Vagina (tissue), 2 donors: Measurements from ENCODE around the gene HOXC5.

Experiments
- POLR2A ChIP-seq, 2 donors: fragments of 450-650 bp; IDR thresholded peaks; one replicate each; pipeline ENCODE4 v1.6.1; 2017; ENCODE audit warnings: antibody characterized with exemption in 2 of 2, mild to moderate bottlenecking in 2 of 2, moderate library complexity in 2 of 2
- POLR2AphosphoS5 ChIP-seq, 2 donors: sonication (generic); formaldehyde crosslinking; IDR thresholded peaks; one replicate each; pipeline ENCODE4 v1.9.0; 2017; ENCODE audit warnings: antibody characterized with exemption in 2 of 2, mild to moderate bottlenecking in 2 of 2, low read depth in 1 of 2; ENCODE audit not compliant: insufficient read depth in 1 of 2
- TF ChIP-seq, protein P1 (sequence below), 3 experiments: fragments of 450-650 bp in 2 of 3; fragments of 200-600 bp in 1 of 3; sonication (generic) in 1 of 3; IDR thresholded peaks; one replicate each; pipeline ENCODE4 v1.5.1; 2017 to 2019; ENCODE audit warnings: antibody characterized with exemption in 3 of 3, mild to moderate bottlenecking in 2 of 3, moderate library complexity in 2 of 3

GRCh38 chr12:54056110-54056509 is 23.3 kb downstream of the HOXC5 start:
- TF ChIP-seq, protein P1, sequence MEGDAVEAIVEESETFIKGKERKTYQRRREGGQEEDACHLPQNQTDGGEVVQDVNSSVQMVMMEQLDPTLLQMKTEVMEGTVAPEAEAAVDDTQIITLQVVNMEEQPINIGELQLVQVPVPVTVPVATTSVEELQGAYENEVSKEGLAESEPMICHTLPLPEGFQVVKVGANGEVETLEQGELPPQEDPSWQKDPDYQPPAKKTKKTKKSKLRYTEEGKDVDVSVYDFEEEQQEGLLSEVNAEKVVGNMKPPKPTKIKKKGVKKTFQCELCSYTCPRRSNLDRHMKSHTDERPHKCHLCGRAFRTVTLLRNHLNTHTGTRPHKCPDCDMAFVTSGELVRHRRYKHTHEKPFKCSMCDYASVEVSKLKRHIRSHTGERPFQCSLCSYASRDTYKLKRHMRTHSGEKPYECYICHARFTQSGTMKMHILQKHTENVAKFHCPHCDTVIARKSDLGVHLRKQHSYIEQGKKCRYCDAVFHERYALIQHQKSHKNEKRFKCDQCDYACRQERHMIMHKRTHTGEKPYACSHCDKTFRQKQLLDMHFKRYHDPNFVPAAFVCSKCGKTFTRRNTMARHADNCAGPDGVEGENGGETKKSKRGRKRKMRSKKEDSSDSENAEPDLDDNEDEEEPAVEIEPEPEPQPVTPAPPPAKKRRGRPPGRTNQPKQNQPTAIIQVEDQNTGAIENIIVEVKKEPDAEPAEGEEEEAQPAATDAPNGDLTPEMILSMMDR (IDR thresholded peaks at IDR 0.05), result no peak
- TF ChIP-seq POLR2A (IDR thresholded peaks at IDR 0.05) (no peak), POLR2AphosphoS5 (IDR thresholded peaks at IDR 0.05; ENCODE audit: insufficient read depth in 1 of 2, low read depth in 1 of 2) (no peak)
